Stimulated activated CD4-positive, alpha-beta T cell treated with anti-CD3 and anti-CD28 coated beads, Interleukin-2, amount 100 ng/mL, for 48 hours (primary cell): ENCODE results near the gene PLEKHA6.
"Not testable (repeated sequence)": the region's sequence is repeated elsewhere in the genome, so short reads cannot be mapped to it uniquely, and the experiment has no call there.

Experiments
- DNase-seq, 2 donors: peaks; one replicate each; pipeline ENCODE4 v3.0.0-alpha.2; 2020

Gene PLEKHA6

DNA sequence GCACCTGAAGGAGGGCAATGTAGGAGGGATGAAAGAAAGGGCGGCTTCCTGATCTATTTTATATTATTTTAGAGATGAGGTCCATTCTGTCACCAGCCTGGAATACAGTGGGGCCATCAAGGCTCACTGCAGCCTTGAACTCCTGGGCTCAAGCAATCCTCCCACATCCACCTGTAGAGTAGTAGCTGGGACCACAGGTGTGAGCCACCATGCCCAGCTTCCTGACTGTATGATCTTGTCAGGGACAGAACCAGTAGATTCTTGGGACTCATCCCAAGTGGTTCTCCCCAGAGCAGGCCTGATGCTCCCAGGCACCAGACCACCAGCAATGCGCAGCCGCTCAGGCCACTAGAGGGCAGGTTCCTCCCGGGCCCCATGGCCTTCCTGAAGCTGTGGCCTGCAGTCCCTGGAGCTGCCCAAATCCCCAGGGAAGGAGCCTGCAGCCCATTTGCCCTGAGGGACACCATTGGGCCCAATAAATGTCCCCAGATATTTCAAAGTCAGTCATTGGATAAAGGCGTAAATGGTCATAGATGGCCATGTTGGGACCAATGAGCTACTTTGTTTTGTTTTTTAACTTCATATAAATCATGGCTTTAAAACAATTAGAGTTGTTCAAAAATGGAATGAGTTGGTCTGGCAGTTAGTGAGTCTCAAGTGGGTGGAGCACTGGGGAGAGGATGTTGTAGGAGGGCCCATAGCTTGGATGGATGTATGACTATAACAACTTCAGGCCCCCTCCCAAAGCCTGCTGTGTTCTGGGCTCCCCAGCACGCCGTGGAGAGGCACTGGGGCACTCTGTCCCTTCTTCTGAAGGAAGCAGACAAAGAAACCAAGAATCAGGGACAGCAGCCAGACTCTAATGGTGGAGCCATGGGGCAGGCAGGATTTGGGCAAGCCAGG lies 101.3 kb downstream of the PLEKHA6 start:
- DNase-seq = peak; percentile 32 to 41

DNA sequence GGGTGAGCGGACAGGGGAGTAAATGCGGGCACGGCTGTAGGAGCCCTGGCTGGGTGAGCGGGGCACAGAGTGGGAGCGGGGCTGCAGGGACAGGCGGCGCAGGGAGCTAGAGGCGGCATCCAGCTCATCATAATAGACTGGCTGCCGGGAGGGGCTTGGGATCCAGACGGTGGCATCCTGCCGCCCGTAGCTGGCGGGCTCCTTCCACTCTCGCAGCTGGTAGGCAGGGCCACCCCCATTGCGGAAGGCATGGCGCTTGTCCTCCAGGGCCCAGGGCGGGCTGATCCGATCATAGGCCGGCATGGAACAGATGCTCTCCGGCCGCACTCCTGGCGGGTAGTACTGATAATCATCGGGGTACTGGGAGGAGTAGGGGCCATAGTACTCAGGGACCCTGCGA lies 102.3 kb downstream of the PLEKHA6 start:
- no peak for DNase-seq

DNA sequence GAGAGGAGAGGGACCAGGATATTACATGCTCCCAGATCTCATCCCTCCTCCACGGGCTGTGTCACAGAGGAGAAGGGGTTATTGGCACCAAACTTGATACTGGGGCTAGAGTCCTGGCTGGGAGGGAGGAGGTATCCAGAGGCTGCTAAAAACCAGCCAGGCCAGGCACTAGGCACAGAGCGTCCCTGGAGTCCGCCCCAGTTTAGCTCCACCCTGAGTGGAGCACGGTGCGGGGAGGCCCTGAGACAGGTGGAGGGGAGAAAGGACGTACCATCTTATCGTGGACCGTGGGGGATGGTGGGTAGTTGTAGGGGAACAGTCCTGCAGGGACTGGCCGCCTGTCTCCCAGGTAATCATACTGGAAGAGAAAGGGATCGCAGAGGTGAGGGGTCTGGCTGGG lies 103.2 kb downstream of the PLEKHA6 start:
- no peak for DNase-seq

DNA sequence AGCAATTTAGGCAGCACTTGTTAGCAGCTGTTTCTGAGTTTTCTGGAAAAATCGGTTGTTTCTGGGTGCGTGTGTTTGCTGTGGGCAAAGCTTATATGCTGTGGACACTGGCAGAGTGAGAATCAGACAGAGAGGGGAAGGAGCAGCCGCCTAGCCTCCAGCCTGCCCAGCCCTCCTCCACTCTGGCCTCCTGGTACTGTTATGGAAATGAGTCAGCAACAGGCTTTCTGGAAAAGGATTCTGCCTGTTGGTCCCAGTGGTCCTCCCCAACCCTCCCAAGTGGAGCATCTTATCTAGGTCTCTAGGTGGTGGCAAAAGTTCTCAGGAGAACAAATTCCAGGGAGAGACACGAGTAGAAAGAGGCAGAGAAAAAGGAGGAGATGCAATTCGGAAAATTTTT lies 103.8 kb downstream of the PLEKHA6 start:
- no peak for DNase-seq

DNA sequence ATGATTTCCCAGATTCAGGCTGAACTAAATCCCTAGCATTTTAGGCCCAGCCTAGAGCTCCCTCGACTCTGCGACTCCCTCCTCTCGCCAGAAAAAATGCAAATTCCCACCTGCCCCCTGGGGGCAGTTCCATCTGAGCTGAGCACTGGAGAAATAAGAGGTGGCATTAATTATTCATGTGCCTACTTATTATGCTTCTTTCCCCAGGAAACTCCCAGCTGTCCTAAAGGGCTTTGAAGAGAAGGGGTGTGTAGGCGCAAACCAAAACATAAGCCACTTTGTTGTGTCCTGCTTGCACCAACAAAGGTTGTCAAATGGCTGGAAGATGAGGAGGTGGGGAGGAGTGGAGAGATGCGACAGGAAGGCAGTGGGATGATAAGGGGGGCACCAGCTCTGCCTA lies 104.5 kb downstream of the PLEKHA6 start:
- DNase-seq = no peak

DNA sequence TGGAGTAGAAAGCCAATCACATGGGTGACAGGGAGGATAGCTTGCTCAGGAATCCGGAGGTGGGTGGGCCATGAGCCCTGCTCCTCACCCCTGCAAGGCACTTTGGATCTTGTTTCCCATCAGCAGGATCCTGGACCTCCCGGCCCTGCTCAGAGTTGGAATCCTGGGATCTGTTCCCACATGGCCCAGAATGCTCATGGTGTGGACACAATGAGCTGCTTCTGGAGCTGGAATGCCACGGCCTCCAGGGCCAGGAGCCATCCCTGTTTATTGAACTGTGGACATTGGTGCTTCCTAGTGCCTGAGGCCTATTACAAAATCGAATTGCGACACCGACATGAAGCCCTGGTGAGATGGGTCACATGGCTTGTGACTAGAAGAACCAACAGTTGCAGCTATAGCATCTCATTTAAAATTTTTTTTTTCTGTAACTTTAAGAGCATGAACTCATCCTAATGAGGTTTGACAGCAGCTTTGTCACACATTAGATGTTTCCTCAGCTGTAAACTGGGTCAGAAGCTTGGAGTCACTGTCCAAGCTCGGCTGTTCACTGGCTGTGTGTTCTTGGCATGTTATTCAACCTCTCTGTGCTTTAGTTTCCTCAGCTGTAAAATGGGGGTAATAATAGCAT lies 105.6 kb downstream of the PLEKHA6 start:
- DNase-seq = no peak

DNA sequence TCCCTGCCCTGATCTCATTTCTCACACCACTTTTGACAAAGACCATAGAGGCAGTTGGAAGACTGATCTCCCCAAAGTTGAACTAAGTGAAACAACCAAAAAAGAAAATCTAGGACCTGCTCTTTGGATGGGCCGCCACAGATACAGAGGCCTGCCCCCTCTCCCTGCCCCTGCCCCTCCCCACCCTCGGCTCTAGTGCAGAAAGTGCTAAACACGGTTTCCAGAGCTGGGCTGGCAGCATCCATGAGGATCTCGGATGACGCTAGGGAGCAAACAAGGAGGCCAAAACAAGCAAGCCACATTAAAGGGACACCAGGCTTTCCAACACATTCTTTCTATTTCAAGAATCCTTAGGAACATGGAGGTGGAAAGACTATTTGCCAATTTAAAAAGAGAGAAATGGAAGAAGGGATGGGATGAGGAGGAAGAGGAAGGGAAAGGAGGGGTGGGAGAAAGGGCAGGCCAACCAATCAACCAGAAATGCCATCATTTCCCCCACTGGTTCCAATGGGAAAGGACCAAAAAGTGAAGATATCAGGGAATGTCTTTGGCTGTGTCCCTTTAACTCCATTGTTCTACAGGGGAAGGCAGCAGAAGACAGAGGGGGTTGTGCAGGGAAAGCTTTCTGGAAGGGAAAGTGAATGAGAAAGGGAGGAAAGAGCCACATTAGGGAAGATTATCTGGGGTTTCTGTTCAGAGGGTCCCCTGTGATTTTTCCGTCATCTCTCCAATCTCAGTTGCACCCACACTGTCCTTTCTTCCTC lies 107.6 kb downstream of the PLEKHA6 start:
- DNase-seq = no peak

DNA sequence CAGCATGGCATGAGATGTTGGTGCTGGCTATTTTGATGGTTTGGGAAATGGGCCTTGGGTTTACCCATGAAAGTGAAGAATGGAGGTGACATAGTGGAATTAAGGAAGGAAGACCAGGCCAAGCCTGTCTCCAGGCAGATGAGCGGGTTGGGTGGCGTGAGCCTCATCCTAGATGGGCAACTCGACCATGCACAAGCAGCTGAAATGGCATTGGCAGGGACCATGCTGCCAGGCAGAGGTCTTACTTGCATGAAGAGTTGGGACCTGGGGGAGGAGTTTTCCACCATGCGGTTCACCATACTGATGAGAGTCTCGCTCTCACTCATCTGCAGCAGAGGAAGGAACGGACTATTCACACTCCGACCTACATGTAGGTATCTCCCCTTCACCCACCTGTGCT lies 108.4 kb downstream of the PLEKHA6 start:
- no peak for DNase-seq

DNA sequence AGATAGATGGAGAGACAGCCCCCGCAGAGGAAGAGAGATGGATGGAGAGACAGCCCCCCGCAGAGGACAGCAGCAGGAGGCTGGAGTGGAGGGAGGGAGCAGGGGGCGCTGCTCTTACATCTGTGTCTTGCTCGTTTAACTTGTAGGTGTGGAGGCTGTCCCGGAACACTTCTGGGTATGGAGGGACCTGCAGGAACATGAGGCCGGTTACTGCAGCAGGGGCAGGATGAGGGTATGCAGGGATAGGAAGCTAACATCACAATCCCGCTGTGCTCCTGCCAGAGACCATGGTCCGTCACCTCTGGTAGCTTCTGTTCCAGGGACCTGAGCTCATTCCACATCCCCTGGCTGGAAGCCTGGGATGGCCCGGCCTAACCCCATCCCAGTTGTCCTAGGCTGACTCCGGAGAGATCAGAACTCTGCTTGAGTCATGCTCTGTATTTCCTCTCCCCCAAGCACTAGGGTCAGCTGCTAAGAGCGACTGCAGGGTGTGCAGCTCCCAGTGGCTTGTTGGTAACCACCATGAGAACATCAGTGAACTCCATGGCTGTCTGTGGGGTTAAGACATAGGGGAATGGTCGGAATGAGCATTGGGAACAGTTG lies 109.2 kb downstream of the PLEKHA6 start:
- DNase-seq = no peak

DNA sequence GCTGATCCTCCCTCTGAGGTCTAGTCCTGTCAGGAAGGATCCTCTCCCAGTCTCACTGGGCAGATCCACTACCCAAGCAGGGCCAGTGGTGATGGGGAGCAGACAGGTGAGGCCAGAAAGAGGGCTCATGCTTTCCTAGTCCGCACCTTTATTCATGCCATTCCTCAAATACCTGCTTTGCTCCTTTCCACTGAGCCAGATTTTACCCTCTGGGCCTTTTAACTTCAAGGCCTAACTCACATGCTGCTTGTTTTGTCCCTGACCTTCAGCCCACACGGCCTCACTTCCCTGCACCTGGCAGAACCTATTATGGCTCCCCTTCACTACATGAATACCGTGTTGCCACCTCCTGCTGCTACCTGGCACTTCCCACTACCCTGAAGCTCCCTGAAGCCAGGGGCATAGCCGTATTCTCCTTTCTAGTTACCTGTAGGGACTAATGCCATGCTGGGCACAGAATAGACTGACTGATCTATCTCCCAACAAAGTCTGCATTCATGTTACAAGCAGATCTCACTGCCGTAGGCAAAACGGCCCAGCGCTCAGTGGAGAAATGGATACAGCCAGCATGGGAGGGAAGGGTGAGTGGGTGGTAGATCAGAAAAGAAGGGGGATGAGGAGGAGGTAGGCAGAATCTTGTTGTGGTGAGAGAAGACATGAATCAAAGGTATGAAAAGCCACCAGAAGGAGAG lies 109.8 kb downstream of the PLEKHA6 start:
- DNase-seq = no peak

DNA sequence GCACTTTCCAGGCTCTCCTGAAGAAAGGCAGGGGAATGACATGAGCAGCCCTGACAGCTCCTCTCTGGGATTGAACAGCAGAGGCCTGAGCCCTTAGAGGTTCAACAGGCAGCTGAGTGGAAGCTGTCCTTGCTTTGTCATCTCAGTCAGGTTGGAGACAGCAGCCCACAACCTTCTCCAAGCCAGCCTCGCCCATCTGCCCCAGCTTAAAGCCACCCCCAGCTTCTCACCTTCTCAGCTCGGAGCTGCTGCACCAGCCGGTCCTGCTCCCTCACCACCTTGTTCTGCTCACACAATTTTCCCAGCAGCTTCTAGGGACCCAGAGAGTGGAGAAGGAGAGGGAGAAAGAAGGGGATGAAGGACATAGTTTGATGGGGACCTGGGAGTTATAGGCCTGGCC lies 110.8 kb downstream of the PLEKHA6 start:
- DNase-seq = no peak

DNA sequence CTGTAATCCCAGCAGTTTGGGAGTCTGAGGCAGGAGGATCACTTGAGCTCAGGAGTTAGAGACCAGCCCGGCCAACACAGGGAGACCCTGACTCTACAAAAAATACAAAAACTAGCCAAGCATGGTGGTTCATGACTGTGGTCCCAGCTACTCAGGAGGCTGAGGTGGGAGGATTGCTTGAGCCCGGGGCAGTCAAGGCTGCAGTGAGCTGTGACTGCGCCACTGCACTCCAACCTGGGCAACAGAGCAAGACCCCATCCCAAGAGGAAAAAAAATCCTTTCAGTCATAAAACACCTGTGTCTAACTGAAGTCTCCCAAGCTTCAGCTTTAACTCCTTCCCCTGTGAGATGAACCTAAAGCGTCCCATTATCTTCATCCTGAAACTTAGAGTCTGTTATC lies 112.9 kb downstream of the PLEKHA6 start:
- DNase-seq = no peak

DNA sequence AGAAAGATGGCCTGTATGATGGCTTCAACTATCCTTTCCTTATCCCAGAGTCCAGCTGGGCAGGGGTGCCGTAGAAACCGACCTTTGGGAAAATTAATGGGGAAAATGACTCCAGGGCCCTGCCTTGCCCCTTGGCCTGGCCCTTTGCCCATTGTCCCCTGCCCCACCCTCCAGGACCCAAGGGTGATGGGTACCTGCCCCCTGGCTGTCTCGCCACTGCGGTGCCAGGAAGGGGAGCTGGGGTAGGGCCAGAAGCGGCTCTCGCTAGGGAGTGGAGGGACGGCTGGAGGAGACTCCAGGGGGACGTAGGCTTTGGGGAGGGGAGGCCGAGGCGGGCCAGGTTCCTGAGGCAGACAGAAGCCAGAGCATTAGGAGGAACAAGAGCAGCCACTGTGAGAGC lies 116.8 kb downstream of the PLEKHA6 start:
- no peak for DNase-seq

DNA sequence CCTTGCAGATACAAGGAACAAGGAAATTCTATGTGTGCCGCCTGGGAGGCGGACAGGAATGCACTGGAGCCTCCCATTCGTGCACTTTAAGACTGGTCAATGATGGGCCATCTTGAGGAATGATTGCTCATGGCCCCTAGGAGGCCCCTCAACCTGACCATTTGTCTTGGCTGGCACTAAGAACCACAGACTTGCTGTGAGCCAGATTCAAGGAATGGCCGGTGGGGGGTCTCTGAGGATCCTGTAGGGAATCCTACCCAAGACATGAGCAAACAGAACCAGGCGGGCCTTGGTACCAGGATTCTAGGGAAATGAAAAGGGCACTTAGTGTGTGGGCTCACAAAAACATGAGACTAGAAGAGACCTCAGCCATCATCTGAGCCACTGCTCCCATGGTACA lies 117.8 kb downstream of the PLEKHA6 start:
- no peak for DNase-seq

DNA sequence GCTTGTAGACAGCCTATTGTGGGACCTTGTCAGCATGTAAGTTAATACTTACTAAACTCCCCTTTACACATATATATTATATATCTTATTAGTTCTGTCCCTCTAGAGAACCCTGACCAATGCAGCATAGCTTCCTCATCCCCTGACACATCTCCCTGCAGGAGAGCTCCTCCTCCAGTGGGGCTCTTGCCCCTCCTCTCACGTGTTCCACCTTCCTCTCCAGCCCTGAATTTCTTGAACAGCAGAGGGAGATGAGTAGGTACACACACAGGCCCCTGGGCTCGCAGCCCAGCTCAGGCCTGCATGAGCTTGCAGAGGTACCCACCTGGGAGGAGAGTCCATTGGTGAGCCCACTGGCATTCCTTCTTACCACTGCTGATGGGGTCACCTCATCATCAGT lies 118.7 kb downstream of the PLEKHA6 start:
- DNase-seq = no peak

DNA sequence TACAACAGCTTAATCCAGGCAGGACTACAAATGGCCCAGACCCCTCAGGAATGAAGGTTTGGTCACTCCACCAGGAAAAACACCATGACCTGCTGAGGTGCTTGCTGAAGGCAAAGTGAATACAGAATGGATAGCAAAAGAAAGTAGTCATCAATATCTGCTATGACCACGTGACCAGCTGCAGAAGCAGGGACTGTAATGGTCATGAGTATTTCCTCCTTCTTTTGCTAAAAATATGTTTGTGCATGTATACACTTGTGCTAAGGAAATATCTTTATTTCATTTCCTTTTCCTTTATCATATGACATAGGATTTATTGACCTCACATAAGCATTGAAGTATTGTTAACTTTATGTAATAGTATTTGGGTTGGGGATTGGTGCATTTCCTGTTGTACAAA lies 119.5 kb downstream of the PLEKHA6 start:
- no peak for DNase-seq

DNA sequence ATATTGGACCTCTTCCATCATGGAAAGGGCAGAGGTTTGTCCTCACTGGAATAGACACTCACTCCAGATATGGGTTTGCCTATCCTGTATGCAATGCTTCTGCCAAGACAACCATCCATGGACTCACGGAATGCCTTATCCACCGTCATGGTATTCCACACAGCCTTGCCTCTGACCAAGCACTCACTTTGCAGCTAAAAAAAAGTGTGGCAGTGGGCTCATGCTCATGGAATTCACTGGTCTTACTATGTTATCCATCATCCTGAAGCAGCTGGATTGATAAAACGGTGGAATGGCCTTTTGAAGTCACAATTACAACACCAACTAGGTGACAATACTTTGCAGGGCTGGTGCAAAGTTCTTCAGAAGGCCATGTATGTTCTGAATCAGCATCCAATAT lies 120.3 kb downstream of the PLEKHA6 start:
- DNase-seq = not testable (repeated sequence)

DNA sequence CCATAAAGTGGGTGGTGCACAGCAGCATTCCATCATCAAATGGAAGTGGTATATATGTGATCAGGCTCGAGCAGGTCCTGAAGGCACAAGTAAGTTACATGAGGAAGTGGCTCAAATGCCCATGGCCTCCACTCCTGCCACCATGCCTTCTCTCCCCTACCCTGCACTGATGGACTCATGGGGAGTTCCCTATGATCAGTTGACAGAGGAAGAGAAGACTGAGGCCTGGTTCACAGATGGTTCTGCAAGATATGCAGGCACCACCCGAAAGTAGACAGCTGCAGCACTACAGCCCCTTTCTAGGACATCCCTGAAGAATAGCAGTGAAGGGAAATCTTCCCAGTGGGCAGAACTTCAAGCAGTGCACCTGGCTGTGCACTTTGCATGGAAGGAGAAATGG lies 121.2 kb downstream of the PLEKHA6 start:
- DNase-seq = not testable (repeated sequence)

DNA sequence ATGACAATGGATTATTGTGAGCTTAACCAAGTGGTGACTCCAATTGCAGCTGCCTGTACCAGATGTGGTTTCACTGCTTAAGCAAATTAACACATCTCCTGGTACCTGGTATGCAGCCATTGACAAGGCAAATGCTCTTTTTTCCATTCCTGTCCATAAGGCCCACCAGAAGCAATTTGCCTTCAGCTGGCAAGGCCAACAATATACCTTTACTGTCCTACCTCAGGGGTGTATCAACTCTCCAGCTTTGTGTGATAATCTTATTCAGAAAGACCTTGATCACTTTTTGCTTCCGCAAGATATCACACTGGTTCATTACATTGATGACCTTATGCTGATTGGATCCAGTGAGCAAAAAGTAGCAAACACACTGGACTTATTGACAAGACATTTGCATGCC lies 122.2 kb downstream of the PLEKHA6 start:
- not testable (repeated sequence) for DNase-seq

DNA sequence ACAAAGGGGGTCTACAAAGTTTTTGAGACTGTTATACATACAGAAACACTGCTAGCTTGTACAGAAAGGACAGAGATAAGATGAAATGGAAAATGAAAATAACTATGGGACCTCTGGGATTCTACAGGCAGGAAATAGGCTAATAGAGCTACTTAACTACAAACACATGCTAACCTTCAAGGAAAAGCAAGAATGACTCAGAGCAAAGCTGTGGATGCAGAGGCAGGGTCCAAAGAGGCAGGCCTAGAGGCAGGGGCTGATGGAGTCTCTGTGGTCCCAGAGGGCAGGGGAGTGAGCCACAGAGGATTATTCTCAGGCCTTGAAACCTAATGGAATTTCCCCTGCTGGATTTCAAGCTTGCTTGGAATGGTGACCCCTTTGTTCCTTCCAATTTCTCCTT lies 127.2 kb downstream of the PLEKHA6 start:
- no peak for DNase-seq

DNA sequence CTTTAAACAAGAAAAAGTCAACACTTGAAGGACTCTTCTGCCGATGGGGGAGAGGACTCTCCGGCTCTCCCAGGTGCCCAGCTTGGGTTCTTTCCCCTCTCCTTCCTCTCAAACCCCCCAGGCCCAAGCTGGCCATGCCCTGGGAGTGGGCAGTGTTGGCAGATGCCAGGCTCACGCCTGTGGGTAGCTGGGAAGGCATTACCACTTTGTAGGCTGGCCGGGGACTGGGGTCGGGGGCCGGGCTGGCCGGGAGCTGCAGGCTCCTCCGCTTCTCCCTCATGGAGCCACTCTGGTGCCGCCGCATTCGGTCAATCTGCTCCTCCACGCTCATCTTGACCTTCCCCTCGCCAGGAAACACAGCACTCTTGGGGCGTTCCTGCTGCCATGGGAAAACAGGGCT lies 129.5 kb downstream of the PLEKHA6 start:
- no peak for DNase-seq

DNA sequence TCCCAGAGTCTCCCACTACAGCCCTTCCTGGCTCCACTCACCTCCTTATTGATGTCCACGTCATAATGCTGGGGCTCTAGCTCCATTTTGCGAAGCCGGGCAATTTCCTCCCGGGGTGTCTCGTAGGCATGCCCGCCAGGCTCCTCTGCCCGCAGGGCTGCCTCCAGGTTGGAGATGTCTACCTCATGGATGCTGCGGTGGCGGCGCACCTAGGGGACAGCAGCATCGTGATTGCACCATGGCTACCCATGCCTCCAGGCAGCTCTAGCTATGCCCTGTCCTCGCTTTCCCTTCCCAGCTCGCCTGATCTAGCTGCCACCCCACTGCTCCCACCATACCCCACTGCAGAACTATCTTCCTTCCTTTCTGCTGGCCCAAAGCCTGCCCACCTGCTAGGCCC lies 130.8 kb downstream of the PLEKHA6 start:
- no peak for DNase-seq
